IMR-90 (cell line): Measurements from ENCODE around the gene PPARD. TPM values are rescaled to one million over a fixed set of nuclear protein-coding genes. Genes with fewer than 3 reads are reported as not detected.

Experiments used
- ATAC-seq: fragments of 200-7000 bp; cut with Tn5 transposase; 2 replicates; pipeline ENCODE4 v1.9.1; 2020; ENCODE audit warnings: low read depth, mild to moderate bottlenecking, moderate library complexity
- BruUV-seq: library from RNA; stranded (reverse); fragments of 400-500 nt; replicated peaks from 2 replicates; lab custom pipeline; 2021; lab: Mats Ljungman, UMichigan
- CTCF ChIA-PET: fragments of 300-600 bp; formaldehyde crosslinking; extraction: SDS; loops from one replicate; lab custom pipeline; 2021; ENCODE audit warnings: antibody characterized with exemption; lab: Yijun Ruan, JAX
- POLR2A ChIA-PET: fragments of 300-600 bp; sonication (Branson Sonifier 250); formaldehyde crosslinking; loops from one replicate; lab custom pipeline; 2022; ENCODE audit warnings: antibody characterized with exemption; ENCODE audit not compliant: unreplicated experiment; lab: Charles Lee
- DNase-seq: peaks from one replicate; pipeline ENCODE4 v3.0.0; 2013
- H2AFZ ChIP-seq: replicated peaks from 2 replicates; pipeline ENCODE3; 2013; ENCODE audit warnings: low read length, mild to moderate bottlenecking; ENCODE audit not compliant: poor library complexity
- H2AK5ac ChIP-seq: 2 replicates; pipeline ENCODE4 v1.6.1; 2013; ENCODE audit warnings: low read depth, low read length, inconsistent platforms
- H2AK9ac ChIP-seq: replicated peaks from 2 replicates; pipeline ENCODE3; 2013; ENCODE audit warnings: mild to moderate bottlenecking, low read depth, low read length, moderate library complexity; ENCODE audit not compliant: poor library complexity
- H2BK120ac ChIP-seq: 2 replicates; pipeline ENCODE4 v1.6.1; 2013; ENCODE audit warnings: low read depth, low read length, inconsistent platforms
- H2BK15ac ChIP-seq: 3 replicates; pipeline ENCODE4 v1.6.1; 2013; ENCODE audit warnings: low read depth, low read length, inconsistent platforms
- H2BK20ac ChIP-seq: 2 replicates; pipeline ENCODE4 v1.6.1; 2013; ENCODE audit warnings: low read depth, mild to moderate bottlenecking, inconsistent platforms, low read length, moderate library complexity
- H2BK5ac ChIP-seq: 2 replicates; pipeline ENCODE4 v1.6.1; 2013; ENCODE audit warnings: mild to moderate bottlenecking, low read depth, low read length, inconsistent platforms; ENCODE audit not compliant: poor library complexity, severe bottlenecking
- H3K14ac ChIP-seq: replicated peaks from 2 replicates; pipeline ENCODE4 v1.6.1; 2013; ENCODE audit warnings: low read depth, low read length, inconsistent platforms
- H3K18ac ChIP-seq: 2 replicates; pipeline ENCODE4 v1.6.1; 2013; ENCODE audit warnings: low read depth, low read length, control low read depth
- H3K23ac ChIP-seq: 2 replicates; pipeline ENCODE4 v1.6.1; 2013; ENCODE audit warnings: low read depth, low read length, inconsistent platforms
- H3K27ac ChIP-seq: 2 replicates; pipeline ENCODE4 v1.5.1; 2013; ENCODE audit warnings: mild to moderate bottlenecking, control low read depth, low read length; ENCODE audit not compliant: insufficient read depth
- H3K27me3 ChIP-seq: 2 replicates; pipeline ENCODE4 v1.6.1; 2013; ENCODE audit warnings: low read length; ENCODE audit not compliant: control insufficient read depth, insufficient read depth
- H3K36me3 ChIP-seq: 2 replicates; pipeline ENCODE4 v1.6.1; 2013; ENCODE audit warnings: low read length, mixed read lengths; ENCODE audit not compliant: control insufficient read depth, insufficient read depth
- H3K4ac ChIP-seq: 2 replicates; pipeline ENCODE4 v1.6.1; 2013; ENCODE audit warnings: low read depth, low read length, inconsistent platforms
- H3K4me1 ChIP-seq: 2 replicates; pipeline ENCODE4 v1.6.1; 2013; ENCODE audit warnings: low read length, mixed read lengths; ENCODE audit not compliant: control insufficient read depth, insufficient read depth
- H3K4me2 ChIP-seq: 2 replicates; pipeline ENCODE4 v1.6.1; 2013; ENCODE audit warnings: low read depth, mild to moderate bottlenecking, control low read depth, low read length, moderate library complexity
- H3K4me3 ChIP-seq: 2 replicates; pipeline ENCODE4 v1.5.1; 2013; ENCODE audit warnings: low read depth, mild to moderate bottlenecking, control low read depth, low read length, moderate library complexity; ENCODE audit not compliant: insufficient read depth
- H3K56ac ChIP-seq: 2 replicates; pipeline ENCODE4 v1.6.1; 2013; ENCODE audit warnings: low read length, inconsistent platforms; ENCODE audit not compliant: insufficient read depth; ENCODE audit errors: extremely low read depth
- H3K79me1 ChIP-seq, 2 experiments: 2 replicates each; pipeline ENCODE4 v1.6.1; 2013; ENCODE audit warnings: low read length in 2 of 2, inconsistent platforms in 1 of 2, low read depth in 1 of 2
- H3K9ac ChIP-seq: 2 replicates; pipeline ENCODE4 v1.6.1; 2013; ENCODE audit warnings: low read depth, low read length, control low read depth
- H3K9me1 ChIP-seq: 2 replicates; pipeline ENCODE4 v1.6.1; 2013; ENCODE audit warnings: low read length, inconsistent platforms; ENCODE audit not compliant: insufficient read depth
- H3K9me3 ChIP-seq: 2 replicates; pipeline ENCODE4 v1.6.1; 2013; ENCODE audit warnings: low read length; ENCODE audit not compliant: control insufficient read depth, insufficient read depth
- H4K20me1 ChIP-seq: 2 replicates; pipeline ENCODE4 v1.6.1; 2013; ENCODE audit warnings: low read length, inconsistent platforms; ENCODE audit not compliant: insufficient read depth
- H4K5ac ChIP-seq: 2 replicates; pipeline ENCODE4 v1.6.1; 2013; ENCODE audit warnings: mild to moderate bottlenecking, low read depth, low read length, control low read depth
- H4K8ac ChIP-seq, 2 experiments: 2 replicates each; pipeline ENCODE4 v1.6.1; 2013; ENCODE audit warnings: low read depth in 2 of 2, low read length in 2 of 2, control low read depth in 1 of 2, inconsistent platforms in 1 of 2
- H4K91ac ChIP-seq: 2 replicates; pipeline ENCODE4 v1.6.1; 2013; ENCODE audit warnings: low read depth, low read length, inconsistent platforms; ENCODE audit not compliant: insufficient read depth
- BHLHE40 ChIP-seq: fragments of 150-350 bp; IDR thresholded peaks from 2 replicates; pipeline ENCODE4 v1.6.1; 2016; ENCODE audit warnings: mild to moderate bottlenecking, low read depth, low read length
- CHD1 ChIP-seq: IDR thresholded peaks from 2 replicates; pipeline ENCODE4 v1.6.1; 2012; ENCODE audit warnings: low read depth, low read length, improper control_type of control experiment
- ELK1 ChIP-seq: fragments of 150-350 bp; IDR thresholded peaks from 2 replicates; pipeline ENCODE4 v1.6.1; 2016; ENCODE audit warnings: low read depth, mild to moderate bottlenecking, low read length, moderate library complexity, borderline replicate concordance
- FOS ChIP-seq: fragments of 150-350 bp; IDR thresholded peaks from 2 replicates; pipeline ENCODE4 v1.6.1; 2016; ENCODE audit warnings: low read depth, low read length
- NFE2L2 ChIP-seq: fragments of 150-350 bp; IDR thresholded peaks from 2 replicates; pipeline ENCODE4 v1.6.1; 2016; ENCODE audit warnings: low read depth, mild to moderate bottlenecking, low read length
- POLR2A ChIP-seq: IDR thresholded peaks from 2 replicates; pipeline ENCODE4 v1.6.1; 2012; ENCODE audit warnings: mild to moderate bottlenecking, low read depth, low read length
- RCOR1 ChIP-seq: IDR thresholded peaks from 2 replicates; pipeline ENCODE4 v1.6.1; 2012; ENCODE audit warnings: mild to moderate bottlenecking, low read length, improper control_type of control experiment; ENCODE audit not compliant: insufficient replicate concordance
- WGBS, 2 experiments: methylation state at CpG; one replicate each; pipeline versions ENCODE4 v1.1.5 to v1.1.7; 2013; ENCODE audit warnings: missing lambda C conversion rate in 2 of 2; ENCODE audit not compliant: insufficient read length in 1 of 2; ENCODE audit errors: extremely low coverage in 2 of 2; 5-methylcytosine and 5-hydroxymethylcytosine counted together
- dilution Hi-C: fragments of 300-500 bp; cut with HindIII; formaldehyde crosslinking; loops from one replicate; pipeline ENCODE4 v1.14.3; 2018; ENCODE audit warnings: low sequenced_read_pairs; ENCODE audit not compliant: unreplicated experiment
- in situ Hi-C: fragments of 300-500 bp; cut with MboI; formaldehyde crosslinking; loops from 3 replicates; pipeline ENCODE4 v1.14.3; 2019; ENCODE audit warnings: low sequenced_read_pairs, inconsistent platforms, mixed read lengths
- intact Hi-C: fragments of 100-400 bp; cut with micrococcal nuclease; formaldehyde crosslinking; loops from 2 replicates; pipeline ENCODE4 v1.10.0; 2022
- polyA plus RNA-seq, 3 experiments: library from polyadenylated mRNA; depleted of rRNA; stranded (reverse); fragments of >200 nt; gene quantifications; 2 replicates each; pipeline ENCODE4 v1.2.3, GENCODE V29; 2012; ENCODE audit warnings: low replicate concordance in 1 of 3
- total RNA-seq: library from RNA; depleted of rRNA; stranded (reverse); fragments of >200 nt; gene quantifications from 2 replicates; pipeline ENCODE4 v1.2.3, GENCODE V29; 2012
- TF ChIP-seq, protein P1 (sequence below): fragments of 150-350 bp; IDR thresholded peaks from 2 replicates; pipeline ENCODE4 v1.6.1; 2017; ENCODE audit warnings: mild to moderate bottlenecking, antibody characterized with exemption, low read length, low read depth

The PPARD gene
- total and polyA plus RNA-seq, 2 of the 4 experiments (the other 2 are of a cell fraction) = 10.4 to 69.0 TPM

GRCh38 chr6:35401514-35401913 is 59.2 kb downstream of the PPARD start:
- ChIA-PET POLR2A (no interaction called here), CTCF (no interaction called here)
- Histone ChIP-seq H3K23ac (no peak overlapping the region), H4K5ac (no peak overlapping the region), H4K20me1 (peaks cover 36% of the 10 kb centered on the region), H3K4me2 (no peak overlapping the region), H2BK5ac (peak overlapping the region; percentile 14), H3K27ac (no peak overlapping the region), H2AK5ac (peak overlapping the region; percentile 10; the same call in 1 of the 2 replicates), H3K27me3 (no peaks in the 10 kb centered on the region), H3K9me1 (peaks cover 37% of the 10 kb centered on the region), H3K4ac (peak overlapping the region; percentile 20; the same call in 1 of the 2 replicates), H4K8ac (no peak overlapping the region), H3K4me3 (no peak overlapping the region), H3K9me3 (no peaks in the 10 kb centered on the region), H3K9ac (no peak overlapping the region), H3K18ac (no peak overlapping the region), H3K36me3 (peaks cover 5% of the 10 kb centered on the region; the same call in 1 of the 2 replicates), H2BK20ac (no peak overlapping the region), H3K4me1 (peaks cover 18% of the 10 kb centered on the region), H2BK120ac (no peak overlapping the region), H2AK9ac (no peak overlapping the region), H2BK15ac (no peak overlapping the region), H2AFZ (no peak overlapping the region), H3K79me1 (peaks cover 47 to 90% of the 10 kb centered on the region in 2 experiments), H4K91ac (no peak overlapping the region), H3K14ac (no peak overlapping the region), H3K56ac (no peak overlapping the region)
- TF ChIP-seq CHD1 (no peak), ELK1 (no peak), FOS (no peak), POLR2A (no peak), RCOR1 (no peak), NFE2L2 (no peak), BHLHE40 (no peak)
- TF ChIP-seq, protein P1, sequence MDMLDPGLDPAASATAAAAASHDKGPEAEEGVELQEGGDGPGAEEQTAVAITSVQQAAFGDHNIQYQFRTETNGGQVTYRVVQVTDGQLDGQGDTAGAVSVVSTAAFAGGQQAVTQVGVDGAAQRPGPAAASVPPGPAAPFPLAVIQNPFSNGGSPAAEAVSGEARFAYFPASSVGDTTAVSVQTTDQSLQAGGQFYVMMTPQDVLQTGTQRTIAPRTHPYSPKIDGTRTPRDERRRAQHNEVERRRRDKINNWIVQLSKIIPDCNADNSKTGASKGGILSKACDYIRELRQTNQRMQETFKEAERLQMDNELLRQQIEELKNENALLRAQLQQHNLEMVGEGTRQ = no peak
- no CpG with 5 or more reads among the region's 5 CpGs for WGBS, 2 experiments
- in situ Hi-C loops (no loop called here), dilution Hi-C loops (no loop called here), intact Hi-C loops (no loop called here)
- no TSS peak for BruUV-seq
- ATAC-seq (no peak), DNase-seq (no peak)
